Gastroesophageal sphincter (tissue), 3 donors: Measurements from ENCODE around the gene RAPGEF5.

Experiments used
- EP300 ChIP-seq: sonication (generic); formaldehyde crosslinking; IDR thresholded peaks from one replicate; pipeline ENCODE4 v1.6.1; 2017; ENCODE audit warnings: antibody characterized with exemption, mild to moderate bottlenecking
- POLR2A ChIP-seq, 2 donors: fragments of 450-650 bp; IDR thresholded peaks; one replicate each; pipeline ENCODE4 v1.6.1; 2017; ENCODE audit warnings: antibody characterized with exemption in 2 of 2, mild to moderate bottlenecking in 2 of 2, moderate library complexity in 1 of 2
- POLR2AphosphoS5 ChIP-seq: sonication (generic); formaldehyde crosslinking; IDR thresholded peaks from one replicate; pipeline ENCODE4 v1.6.1; 2017; ENCODE audit warnings: antibody characterized with exemption
- TF ChIP-seq, protein P1 (sequence below), 4 experiments: fragments of 200-600 bp in 2 of 4; fragments of 450-650 bp in 2 of 4; sonication (generic) in 1 of 4; IDR thresholded peaks; one replicate each; pipeline ENCODE4 v1.5.1; 2017 to 2019; ENCODE audit warnings: antibody characterized with exemption in 4 of 4, mild to moderate bottlenecking in 2 of 4, moderate library complexity in 2 of 4

DNA sequence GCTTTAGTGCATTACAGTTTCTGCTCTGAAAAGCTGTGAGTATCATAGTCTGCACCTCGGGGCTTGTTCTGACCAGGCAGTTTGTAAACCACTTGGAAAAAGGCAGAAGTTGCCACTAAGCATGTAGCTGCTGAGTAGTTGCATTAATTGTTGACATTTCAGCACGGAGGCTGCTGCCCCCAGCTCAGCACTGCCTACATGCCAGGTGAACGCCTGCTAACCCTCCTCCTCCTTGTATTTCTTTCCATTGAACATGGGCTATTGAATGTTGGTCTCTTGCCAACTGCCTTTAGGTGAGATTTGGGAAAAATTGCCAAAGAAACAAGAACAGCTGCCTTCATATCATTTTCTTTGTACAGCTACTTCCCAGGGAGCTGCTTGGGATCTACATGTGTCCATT, 164.2 kb downstream of the RAPGEF5 start:
- no peak for TF ChIP-seq POLR2A (IDR thresholded peaks at IDR 0.05)
- TF ChIP-seq, protein P1, sequence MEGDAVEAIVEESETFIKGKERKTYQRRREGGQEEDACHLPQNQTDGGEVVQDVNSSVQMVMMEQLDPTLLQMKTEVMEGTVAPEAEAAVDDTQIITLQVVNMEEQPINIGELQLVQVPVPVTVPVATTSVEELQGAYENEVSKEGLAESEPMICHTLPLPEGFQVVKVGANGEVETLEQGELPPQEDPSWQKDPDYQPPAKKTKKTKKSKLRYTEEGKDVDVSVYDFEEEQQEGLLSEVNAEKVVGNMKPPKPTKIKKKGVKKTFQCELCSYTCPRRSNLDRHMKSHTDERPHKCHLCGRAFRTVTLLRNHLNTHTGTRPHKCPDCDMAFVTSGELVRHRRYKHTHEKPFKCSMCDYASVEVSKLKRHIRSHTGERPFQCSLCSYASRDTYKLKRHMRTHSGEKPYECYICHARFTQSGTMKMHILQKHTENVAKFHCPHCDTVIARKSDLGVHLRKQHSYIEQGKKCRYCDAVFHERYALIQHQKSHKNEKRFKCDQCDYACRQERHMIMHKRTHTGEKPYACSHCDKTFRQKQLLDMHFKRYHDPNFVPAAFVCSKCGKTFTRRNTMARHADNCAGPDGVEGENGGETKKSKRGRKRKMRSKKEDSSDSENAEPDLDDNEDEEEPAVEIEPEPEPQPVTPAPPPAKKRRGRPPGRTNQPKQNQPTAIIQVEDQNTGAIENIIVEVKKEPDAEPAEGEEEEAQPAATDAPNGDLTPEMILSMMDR (IDR thresholded peaks at IDR 0.05): no peak
- TF ChIP-seq POLR2AphosphoS5: no peak
- no peak for TF ChIP-seq EP300
